Measurements from ENCODE around the gene MAP3K10. TPM values are rescaled to one million over a fixed set of nuclear protein-coding genes. Genes with fewer than 3 reads are reported as not detected.

The MAP3K10 gene
- total RNA-seq, 4 donors from 2014 or later, result 4.8 to 10.1 (median 5.3) TPM

- peaks cover 0 to 52% (median 0%) of the 10 kb centered on the region in 3 donors for H3K36me3 ChIP-seq
- no peak overlapping the region for H3K4me3 ChIP-seq
- no peak overlapping the region for H3K27ac ChIP-seq
- no peaks in the 10 kb centered on the region for H3K9me3 ChIP-seq
- TF ChIP-seq POLR2A (IDR thresholded peaks at IDR 0.05) (no peak), CTCF (IDR thresholded peaks at IDR 0.05) (no peak)
- intact Hi-C loops (cut with DNase I), result no loop called here
- H3K27me3 ChIP-seq, result no peaks in the 10 kb centered on the region
- WGBS, 2 donors, result 68 to 70% methylated on average over 5 to 7 of the region's 9 CpGs
- H3K4me1 ChIP-seq, result no peaks in the 10 kb centered on the region
- DNase-seq, result no peak
Observed at GRCh38 chr19:40200341-40201099, 9.3 kb downstream of the MAP3K10 start.

GRCh38 chr19:40204381-40204780, 13.2 kb downstream of the MAP3K10 start:
- Histone ChIP-seq H3K36me3 (peaks cover 0 to 61% (median 0%) of the 10 kb centered on the region in 3 donors), H3K27me3 (no peaks in the 10 kb centered on the region), H3K4me3 (no peak overlapping the region), H3K27ac (no peak overlapping the region), H3K4me1 (no peaks in the 10 kb centered on the region), H3K9me3 (no peaks in the 10 kb centered on the region)
- TF ChIP-seq CTCF (IDR thresholded peaks at IDR 0.05) (no peak), POLR2A (IDR thresholded peaks at IDR 0.05) (no peak)
- intact Hi-C loops (cut with DNase I), result no loop called here
- 100% methylated on average over 1 of the region's 16 CpGs; no CpG with 5 or more reads in 1 of the 2 donors for WGBS, 2 donors
- DNase-seq, result no peak

- WGBS, 2 donors, result 95 to 100% methylated on average over 5 to 9 of the region's 21 CpGs
- no peak for TF ChIP-seq CTCF (IDR thresholded peaks at IDR 0.05)
- no peak for TF ChIP-seq POLR2A (IDR thresholded peaks at IDR 0.05)
- intact Hi-C loops (cut with DNase I), result no loop called here
- Histone ChIP-seq H3K4me3 (no peak overlapping the region), H3K27ac (no peak overlapping the region), H3K4me1 (no peaks in the 10 kb centered on the region), H3K27me3 (no peaks in the 10 kb centered on the region), H3K36me3 (peaks cover 0 to 70% (median 4%) of the 10 kb centered on the region in 3 donors), H3K9me3 (no peaks in the 10 kb centered on the region)
- DNase-seq, result no peak
Observed at GRCh38 chr19:40205760-40206159, 14.5 kb downstream of the MAP3K10 start.

GRCh38 chr19:40208602-40209001, 17.4 kb downstream of the MAP3K10 start:
- H3K27me3 ChIP-seq, result no peaks in the 10 kb centered on the region
- no peak for DNase-seq
- no peaks in the 10 kb centered on the region for H3K9me3 ChIP-seq
- intact Hi-C loops (cut with DNase I), result no loop called here
- peaks cover 0 to 78% (median 5%) of the 10 kb centered on the region in 3 donors for H3K36me3 ChIP-seq
- 91 to 98% methylated on average over 5 of the region's 5 CpGs for WGBS, 2 donors
- H3K4me3 ChIP-seq, result no peak overlapping the region
- TF ChIP-seq CTCF (IDR thresholded peaks at IDR 0.05) (no peak), POLR2A (IDR thresholded peaks at IDR 0.05) (no peak)
- no peak overlapping the region for H3K27ac ChIP-seq
- no peaks in the 10 kb centered on the region for H3K4me1 ChIP-seq

GRCh38 chr19:40210889-40211288, 19.7 kb downstream of the MAP3K10 start:
- no peak for TF ChIP-seq POLR2A (IDR thresholded peaks at IDR 0.05)
- TF ChIP-seq CTCF (IDR thresholded peaks at IDR 0.05), result no peak
- H3K27me3 ChIP-seq, result peaks cover 0 to 3% (median 0%) of the 10 kb centered on the region in 4 donors
- 92 to 95% methylated on average over 2 to 4 of the region's 5 CpGs for WGBS, 2 donors
- H3K9me3 ChIP-seq, result no peaks in the 10 kb centered on the region
- peaks cover 0 to 55% (median 5%) of the 10 kb centered on the region in 3 donors for H3K36me3 ChIP-seq
- H3K27ac ChIP-seq, result no peak overlapping the region
- no peaks in the 10 kb centered on the region for H3K4me1 ChIP-seq
- intact Hi-C loops (cut with DNase I), result loop anchor here (10.0 kb wide), 1 partner anchor 66 kb away; no protein-coding TSS in a partner anchor
- no peak overlapping the region for H3K4me3 ChIP-seq
- DNase-seq, result no peak
